NCI-H1436 treated with DMSO at 0.1 percent for 48 hours (cell line): ENCODE results near the gene BFAR.
"Not testable (repeated sequence)": the region's sequence is repeated elsewhere in the genome, so short reads cannot be mapped to it uniquely, and the experiment has no call there.

Experiments
- DNase-seq: peaks from one replicate; lab custom pipeline; 2025; lab: John Stamatoyannopoulos, UW

The BFAR gene

DNA sequence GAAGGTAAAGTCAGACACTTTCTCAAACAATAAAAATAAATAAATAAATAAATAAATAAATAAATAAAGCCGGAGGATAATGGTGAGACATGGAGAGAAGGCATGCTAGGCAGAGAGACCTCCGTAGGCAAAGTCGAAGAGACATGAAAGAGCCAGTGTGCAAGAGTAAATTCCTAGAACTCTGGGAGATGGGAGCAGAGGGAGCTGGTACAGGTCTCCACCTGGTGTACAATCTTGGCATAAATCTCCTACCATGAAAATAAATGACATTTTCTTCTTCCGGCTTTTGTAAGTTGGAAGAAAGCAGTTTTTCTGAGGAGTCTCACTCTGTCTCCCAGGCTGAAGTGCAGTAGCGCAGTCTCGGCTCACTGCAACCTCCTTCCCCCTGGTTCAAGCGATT, 69.1 kb downstream of the BFAR start:
- DNase-seq, result not testable (repeated sequence)

DNA sequence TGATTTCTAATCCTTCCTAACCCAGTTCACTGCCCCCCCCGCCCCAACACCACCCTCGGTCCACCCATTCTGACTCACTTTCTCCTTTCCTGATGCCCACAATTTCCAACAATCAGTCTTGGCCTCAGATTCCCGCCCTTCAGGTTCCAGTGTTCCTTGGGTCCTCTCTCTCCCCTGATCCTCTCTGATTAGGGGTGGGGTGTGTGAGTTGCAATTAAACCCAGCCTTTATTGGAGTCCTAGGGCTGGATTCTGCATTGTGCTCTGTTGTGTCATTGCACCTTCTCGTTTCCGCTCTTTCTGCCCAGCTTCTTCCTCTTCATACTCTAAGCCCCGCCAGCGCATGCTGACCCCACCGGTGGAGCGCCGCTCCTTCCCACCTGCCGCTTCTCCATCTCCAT, 69.9 kb downstream of the BFAR start:
- not testable (repeated sequence) for DNase-seq

DNA sequence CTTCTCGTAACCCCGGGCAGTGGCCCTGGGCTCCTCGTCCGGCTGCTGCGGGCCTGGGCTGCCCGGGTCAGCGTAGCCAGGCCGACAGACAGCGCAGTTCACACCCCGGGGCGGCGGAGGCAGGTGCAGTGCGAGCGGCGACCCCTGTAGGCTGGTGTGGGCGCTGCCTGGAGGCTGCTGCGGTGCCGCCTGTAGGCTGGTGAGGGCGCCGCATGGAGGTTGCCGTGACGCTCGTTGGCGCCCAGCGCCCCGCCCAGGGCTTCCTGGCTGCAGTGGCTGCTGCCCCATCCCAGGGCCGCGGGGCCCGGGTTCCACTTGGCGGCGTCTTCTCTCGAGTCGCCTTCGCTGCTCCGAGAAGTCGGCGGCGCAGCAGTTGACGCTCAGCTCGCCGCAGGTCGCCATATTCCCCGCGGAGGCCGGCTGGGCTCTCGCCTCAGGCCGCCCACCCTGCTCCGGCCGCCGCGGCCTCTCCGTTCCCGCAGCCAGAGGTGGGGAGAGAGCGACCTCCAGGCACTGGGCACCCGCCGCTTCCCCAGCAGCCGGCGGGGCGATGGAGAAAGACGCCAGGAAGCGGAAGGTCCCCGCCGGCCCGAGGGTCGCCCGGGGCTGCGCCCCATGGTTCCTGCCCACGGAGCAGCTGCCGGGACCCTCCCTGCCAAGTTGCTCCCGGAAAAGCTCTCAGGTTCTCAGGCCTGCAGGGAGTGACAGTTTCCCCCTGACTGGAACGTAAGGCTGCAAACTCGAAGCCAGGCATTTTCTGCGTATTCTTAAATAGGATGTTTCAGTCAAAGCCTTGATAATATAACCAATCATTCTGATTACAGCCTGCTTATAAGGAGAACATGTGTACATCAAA, 70.6 kb downstream of the BFAR start, which contains the start of gene NPIPA3:
NPIPA3 (plus strand) TSS at position 256 of the 856 bp plus-strand sequence. CDS start 5,533 bp downstream, outside the sequence.
- not testable (repeated sequence) for DNase-seq
